ENCODE measurements around the gene ECM1. TPM values are rescaled to one million over a fixed set of nuclear protein-coding genes. Genes with fewer than 3 reads are reported as not detected.

ECM1 gene
- total and polyA plus RNA-seq, 7 donors: 1.8 to 8.5 (median 3.6) TPM

- DNase-seq (no peak), ATAC-seq (peak; percentile 71 to 91 (median 82))
- Histone ChIP-seq H3K27ac (peak overlapping the region; percentile 14), H3K4me3 (no peak overlapping the region), H3K27me3 (ENCODE audit: insufficient read depth in 3 of 3, low read length in 2 of 3) (no peaks in the 10 kb centered on the region), H3K4me1 (peaks cover 12% of the 10 kb centered on the region), H3K9me3 (no peaks in the 10 kb centered on the region), H3K36me3 (ENCODE audit: insufficient read depth in 1 of 2, low read depth in 1 of 2) (peaks cover 0 to 5% of the 10 kb centered on the region in 2 donors)
- TF ChIP-seq CTCF (IDR thresholded peaks at IDR 0.05): no peak
- WGBS, 3 donors: 13 to 29% (median 18%) methylated on average over 1 of the region's 1 CpG
- intact Hi-C loops (cut with DNase I): no loop called here
These were observed 13.5 kb downstream of the ECM1 start for GRCh38 chr1:150521196-150521968.

GRCh38 chr1:150525348-150525747 lies 17.4 kb downstream of the ECM1 start:
- WGBS, 3 donors: 83 to 93% (median 88%) methylated on average over 3 of the region's 3 CpGs
- H3K4me3 ChIP-seq: no peak overlapping the region
- TF ChIP-seq CTCF (IDR thresholded peaks at IDR 0.05): no peak
- no peaks in the 10 kb centered on the region for H3K9me3 ChIP-seq
- no peak for ATAC-seq
- intact Hi-C loops (cut with DNase I): no loop called here
- no peaks in the 10 kb centered on the region for H3K36me3 ChIP-seq (ENCODE audit: insufficient read depth in 1 of 2, low read depth in 1 of 2)
- H3K27ac ChIP-seq: no peak overlapping the region
- no peak for DNase-seq
- no peaks in the 10 kb centered on the region for H3K27me3 ChIP-seq (ENCODE audit: insufficient read depth in 3 of 3, low read length in 2 of 3)
- peaks cover 11% of the 10 kb centered on the region for H3K4me1 ChIP-seq

- Histone ChIP-seq H3K4me1 (peaks cover 13% of the 10 kb centered on the region), H3K9me3 (no peaks in the 10 kb centered on the region), H3K27me3 (ENCODE audit: insufficient read depth in 3 of 3, low read length in 2 of 3) (no peaks in the 10 kb centered on the region), H3K4me3 (no peak overlapping the region), H3K36me3 (ENCODE audit: insufficient read depth in 1 of 2, low read depth in 1 of 2) (no peaks in the 10 kb centered on the region), H3K27ac (no peak overlapping the region)
- intact Hi-C loops (cut with DNase I): no loop called here
- no peak for DNase-seq
- no peak for TF ChIP-seq CTCF (IDR thresholded peaks at IDR 0.05)
- no peak for ATAC-seq
- WGBS, 3 donors: 86 to 93% (median 89%) methylated on average over 1 of the region's 1 CpG
These were observed 20.3 kb downstream of the ECM1 start for GRCh38 chr1:150528196-150528595.

- DNase-seq (no peak), ATAC-seq (no peak)
- no peaks in the 10 kb centered on the region for H3K9me3 ChIP-seq
- H3K36me3 ChIP-seq (ENCODE audit: insufficient read depth in 1 of 2, low read depth in 1 of 2): no peaks in the 10 kb centered on the region
- no peaks in the 10 kb centered on the region for H3K27me3 ChIP-seq (ENCODE audit: insufficient read depth in 3 of 3, low read length in 2 of 3)
- H3K4me3 ChIP-seq: no peak overlapping the region
- no peak for TF ChIP-seq CTCF (IDR thresholded peaks at IDR 0.05)
- intact Hi-C loops (cut with DNase I): no loop called here
- H3K4me1 ChIP-seq: peaks cover 13% of the 10 kb centered on the region
- WGBS, 3 donors: 10 to 25% (median 14%) methylated on average over 4 of the region's 4 CpGs
- H3K27ac ChIP-seq: no peak overlapping the region
These were observed 21.1 kb downstream of the ECM1 start for GRCh38 chr1:150529017-150529416.
